K562 (cell line): Measurements from ENCODE around the gene FES. TPM values are rescaled to one million over a fixed set of nuclear protein-coding genes. Genes with fewer than 3 reads are reported as not detected.

Source experiments
- CBX1 ChIP-seq: sonication (generic); IDR thresholded peaks from 2 replicates; pipeline ENCODE4 v1.6.1; 2016; ENCODE audit warnings: antibody characterized with exemption, low read depth, mild to moderate bottlenecking
- CREB5 ChIP-seq: fragments of 250-450 bp; sonication (Bioruptor Pico); IDR thresholded peaks from 2 replicates; pipeline ENCODE4 v1.5.0; 2020; ENCODE audit warnings: mild to moderate bottlenecking
- ESRRA ChIP-seq: fragments of 450-650 bp; IDR thresholded peaks from 2 replicates; pipeline ENCODE4 v1.6.1; 2014; ENCODE audit warnings: low read depth, mild to moderate bottlenecking, moderate library complexity, borderline replicate concordance
- ETV6 ChIP-seq, 3 experiments: fragments of 150-350 bp in 1 of 3; sonication (generic) in 1 of 3; formaldehyde crosslinking in 1 of 3; IDR thresholded peaks; 2 replicates each; pipeline versions ENCODE4 v1.6.1 to v1.8.0; 2014 to 2022; ENCODE audit warnings: borderline replicate concordance in 2 of 3, low read depth in 2 of 3, antibody characterized with exemption in 1 of 3, low read length in 1 of 3, mild to moderate bottlenecking in 1 of 3, missing genetic modification reagents in 1 of 3
- KDM4B ChIP-seq, 2 experiments: fragments of 450-650 bp in 1 of 2; sonication (generic) in 1 of 2; IDR thresholded peaks; 2 replicates each; pipeline ENCODE4 v1.6.1; 2016 to 2017; ENCODE audit warnings: borderline replicate concordance in 2 of 2, antibody characterized with exemption in 1 of 2, low read depth in 1 of 2, mild to moderate bottlenecking in 1 of 2
- NFIC ChIP-seq: fragments of 450-650 bp; IDR thresholded peaks from 2 replicates; pipeline ENCODE4 v1.6.1; 2017; ENCODE audit warnings: mild to moderate bottlenecking, inconsistent platforms
- RREB1 ChIP-seq: fragments of 250-450 bp; sonication (Bioruptor Pico); IDR thresholded peaks from 2 replicates; pipeline ENCODE4 v1.4.0; 2020
- SP1 ChIP-seq: sonication (generic); formaldehyde crosslinking; IDR thresholded peaks from 2 replicates; pipeline ENCODE4 v1.8.1; 2022; ENCODE audit warnings: mild to moderate bottlenecking, missing genetic modification reagents
- STAG1 ChIP-seq: sonication (generic); formaldehyde crosslinking; IDR thresholded peaks from 2 replicates; pipeline ENCODE4 v1.5.0; 2020; ENCODE audit warnings: missing genetic modification reagents, borderline replicate concordance
- ZBTB12 ChIP-seq: fragments of 250-450 bp; sonication (Bioruptor Pico); IDR thresholded peaks from 2 replicates; pipeline ENCODE4 v1.4.0; 2020
- ZBTB17 ChIP-seq: fragments of 450-650 bp; formaldehyde crosslinking; IDR thresholded peaks from 2 replicates; pipeline ENCODE4 v1.4.0; 2020; ENCODE audit warnings: mild to moderate bottlenecking
- ZNF140 ChIP-seq: fragments of 250-450 bp; sonication (Bioruptor Pico); IDR thresholded peaks from 2 replicates; pipeline ENCODE4 v1.8.0; 2021; ENCODE audit warnings: moderate library complexity, mild to moderate bottlenecking, inconsistent platforms
- ZNF347 ChIP-seq: fragments of 450-650 bp; formaldehyde crosslinking; IDR thresholded peaks from 2 replicates; pipeline ENCODE4 v1.4.0; 2020; ENCODE audit warnings: low read depth, mild to moderate bottlenecking, moderate library complexity
- ZNF395 ChIP-seq: fragments of 200-800 bp; sonication (Bioruptor generic); IDR thresholded peaks from 2 replicates; pipeline ENCODE4 v1.6.1; 2017; ENCODE audit warnings: missing genetic modification characterization, missing compliant biosample characterization
- ZNF445 ChIP-seq: fragments of 250-450 bp; sonication (Bioruptor Pico); IDR thresholded peaks from 2 replicates; pipeline ENCODE4 v1.4.0; 2020; ENCODE audit warnings: low read depth, mild to moderate bottlenecking, moderate library complexity
- ZSCAN29 ChIP-seq: fragments of 450-650 bp; IDR thresholded peaks from 2 replicates; pipeline ENCODE4 v1.6.1; 2017
- polyA plus RNA-seq, 8 experiments: library from polyadenylated mRNA; depleted of rRNA in 4 of 8; stranded (reverse) in 5 of 8; unstranded in 3 of 8; fragments of >200 nt; fragmentation: Nextera tagmentation in 2 of 8; fragmentation: Illumina TruSeq in 1 of 8; extraction: Ambion mirVana in 2 of 8; extraction: Trizol in 1 of 8; gene quantifications; 2 replicates each; pipeline versions ENCODE4 v1.2.1 to v1.2.3, GENCODE V29; 2011 to 2014; ENCODE audit warnings: inconsistent platforms in 1 of 8, missing spikeins in 1 of 8
- total RNA-seq, 7 experiments: library from RNA; depleted of rRNA in 6 of 7; stranded (reverse); fragments of >200 nt in 6 of 7; fragmentation: Illumina TruSeq in 2 of 7; extraction: Trizol in 2 of 7; gene quantifications; 2 replicates each; pipeline versions ENCODE4 v1.2.1 to v1.2.3, GENCODE V29; 2011 to 2021; ENCODE audit warnings: low replicate concordance in 1 of 7

Gene FES
- total and polyA plus RNA-seq, 9 of the 15 experiments (the other 6 are each of a cell fraction or from before 2014, with no cell fraction given), result 0.38 to 2.6 (median 0.82) TPM

- TF ChIP-seq ZNF445 (CRISPR knock-in tag), result no peak
- no peak for TF ChIP-seq STAG1
- TF ChIP-seq ZBTB17 (CRISPR knock-in tag), result no peak
- TF ChIP-seq CREB5 (CRISPR knock-in tag), result no peak
- no peak for TF ChIP-seq ZBTB12 (CRISPR knock-in tag)
- 0 out of 2 replicates have a peak, but pooled peaks have one; percentile 11 for TF ChIP-seq RREB1 (CRISPR knock-in tag)
- TF ChIP-seq CBX1, result no peak
- peak in 1 of 2 experiments; percentile 72; a peak in 1 of 4 replicates for TF ChIP-seq KDM4B (IDR thresholded peaks at IDR 0.05; ENCODE audit: borderline replicate concordance in 2 of 2, low read depth in 1 of 2)
- TF ChIP-seq ETV6 (IDR thresholded peaks at IDR 0.05; ENCODE audit: borderline replicate concordance in 1 of 2, low read depth in 2 of 2, low read length in 1 of 2), result no peak
- no peak for TF ChIP-seq ETV6 (CRISPR knock-in tag; IDR thresholded peaks at IDR 0.05; ENCODE audit: borderline replicate concordance)
- TF ChIP-seq ZSCAN29, result peak; percentile 84
- TF ChIP-seq ZNF140, result no peak
- no peak; the same call in 1 of the 2 replicates for TF ChIP-seq ESRRA
- TF ChIP-seq NFIC, result peak; percentile 76
- TF ChIP-seq ZNF347 (CRISPR knock-in tag), result no peak
- 0 out of 2 replicates have a peak, but pooled peaks have one; percentile 10 for TF ChIP-seq SP1 (CRISPR knock-in tag)
- 0 out of 2 replicates have a peak, but pooled peaks have one; percentile 1 for TF ChIP-seq ZNF395 (CRISPR knock-in tag)
Measured at GRCh38 chr15:90902840-90903732, 18.8 kb downstream of the FES start, which contains the start of gene MAN2A2 (continued).
